A549 (cell line): Measurements from ENCODE around the gene MINDY3. TPM values are rescaled to one million over a fixed set of nuclear protein-coding genes. Genes with fewer than 3 reads are reported as not detected.

Experiments
- ATAC-seq, 2 experiments: fragments of 200-7000 bp in 1 of 2; fragments of >200 bp in 1 of 2; cut with Nextera tagmentation in 1 of 2; cut with Tn5 transposase in 1 of 2; 3 replicates each; pipeline versions ENCODE4 v1.8.0 to v1.9.1; 2018 to 2020; ENCODE audit warnings: mild to moderate bottlenecking in 1 of 2, moderate library complexity in 1 of 2
- CTCF ChIA-PET: fragments of 300-600 bp; sonication (Branson Sonifier 250); formaldehyde crosslinking; extraction: SDS; loops from one replicate; lab custom pipeline; 2021; ENCODE audit warnings: antibody characterized with exemption, inconsistent platforms; lab: Yijun Ruan, JAX
- POLR2A ChIA-PET: fragments of 350-600 bp; formaldehyde crosslinking; extraction: SDS; loops from one replicate; lab custom pipeline; 2021; ENCODE audit warnings: antibody characterized with exemption, inconsistent platforms; lab: Yijun Ruan, JAX
- DNase-seq, 2 experiments: peaks; one replicate each; pipeline versions ENCODE4 v3.0.0 to v3.0.0-alpha.2; 2011 to 2016; ENCODE audit warnings: low read depth in 1 of 2, low spot score in 1 of 2
- FAIRE-seq: peaks from 2 replicates; lab custom pipeline; 2011; peaks lifted over from hg19 to GRCh38; lab: Jason Lieb, UNC
- H3K27ac ChIP-seq, 2 experiments: fragments of >200 bp; sonication (Bioruptor Twin); formaldehyde crosslinking; 3 replicates each; pipeline ENCODE4 v1.5.1; 2016 to 2017
- H3K4me1 ChIP-seq: fragments of >200 bp; sonication (Bioruptor Twin); formaldehyde crosslinking; 3 replicates; pipeline ENCODE4 v1.6.1; 2016
- H3K4me2 ChIP-seq: fragments of >200 bp; sonication (Bioruptor Twin); formaldehyde crosslinking; 3 replicates; pipeline ENCODE4 v1.6.1; 2016
- H3K4me3 ChIP-seq: fragments of >200 bp; sonication (Bioruptor Twin); formaldehyde crosslinking; 3 replicates; pipeline ENCODE4 v1.5.1; 2016
- H3K9me3 ChIP-seq: fragments of >200 bp; sonication (Bioruptor Twin); formaldehyde crosslinking; 3 replicates; pipeline ENCODE4 v1.6.1; 2016
- CEBPB ChIP-seq, 2 experiments: fragments of >200 bp in 1 of 2; sonication (Bioruptor Twin) in 1 of 2; formaldehyde crosslinking in 1 of 2; IDR thresholded peaks; 2 replicates each; pipeline ENCODE4 v1.6.1; 2012 to 2016
- EHF ChIP-seq: fragments of 250-450 bp; sonication (Bioruptor Pico); IDR thresholded peaks from 2 replicates; pipeline ENCODE4 v1.5.0; 2020; ENCODE audit warnings: mild to moderate bottlenecking
- ELK1 ChIP-seq: fragments of 150-350 bp; IDR thresholded peaks from 2 replicates; pipeline ENCODE4 v1.6.1; 2014; ENCODE audit warnings: low read depth, mild to moderate bottlenecking, low read length
- EP300 ChIP-seq, 2 experiments: fragments of >200 bp; sonication (Bioruptor Twin); formaldehyde crosslinking; IDR thresholded peaks; 2 replicates in 1 of 2; 3 replicates in 1 of 2; pipeline ENCODE4 v1.6.1; 2016 to 2017
- ESRRA ChIP-seq: fragments of 150-350 bp; IDR thresholded peaks from 2 replicates; pipeline ENCODE4 v1.6.1; 2014; ENCODE audit warnings: mild to moderate bottlenecking, low read length, borderline replicate concordance
- FOSL2 ChIP-seq, 2 experiments: fragments of 450-650 bp in 1 of 2; fragments of >200 bp in 1 of 2; sonication (Bioruptor Twin) in 1 of 2; formaldehyde crosslinking; IDR thresholded peaks; 2 replicates each; pipeline versions ENCODE4 v1.5.0 to v1.6.1; 2016 to 2020; ENCODE audit warnings: mild to moderate bottlenecking in 1 of 2, moderate library complexity in 1 of 2
- HES2 ChIP-seq: fragments of >200 bp; sonication (Bioruptor Twin); formaldehyde crosslinking; IDR thresholded peaks from 2 replicates; pipeline ENCODE4 v1.6.1; 2016
- HEYL ChIP-seq: fragments of 250-450 bp; sonication (Bioruptor Pico); IDR thresholded peaks from 2 replicates; pipeline ENCODE4 v1.8.0; 2021; ENCODE audit warnings: mild to moderate bottlenecking, moderate library complexity
- HOXA7 ChIP-seq: fragments of 250-450 bp; sonication (Bioruptor Pico); IDR thresholded peaks from 2 replicates; pipeline ENCODE4 v1.5.0; 2020; ENCODE audit warnings: mild to moderate bottlenecking, moderate library complexity
- HOXB13 ChIP-seq: fragments of 250-450 bp; sonication (Bioruptor Pico); IDR thresholded peaks from 2 replicates; pipeline ENCODE4 v1.5.0; 2020; ENCODE audit warnings: low read depth, mild to moderate bottlenecking, moderate library complexity
- JUN ChIP-seq, 2 experiments: fragments of >200 bp; sonication (Bioruptor Twin); formaldehyde crosslinking; IDR thresholded peaks; 2 replicates in 1 of 2; 3 replicates in 1 of 2; pipeline ENCODE4 v1.6.1; 2016 to 2017
- JUNB ChIP-seq: fragments of >200 bp; sonication (Bioruptor Twin); formaldehyde crosslinking; IDR thresholded peaks from 2 replicates; pipeline ENCODE4 v1.6.1; 2016
- KDM1A ChIP-seq: fragments of 200-600 bp; sonication (generic); IDR thresholded peaks from 2 replicates; pipeline ENCODE4 v1.6.1; 2016; ENCODE audit warnings: low read depth, mild to moderate bottlenecking
- MAFK ChIP-seq: fragments of 450-650 bp; IDR thresholded peaks from 2 replicates; pipeline ENCODE4 v1.6.1; 2014; ENCODE audit not compliant: partially characterized antibody
- MAX ChIP-seq: IDR thresholded peaks from 2 replicates; pipeline ENCODE4 v1.6.1; 2012
- MYC ChIP-seq: IDR thresholded peaks from 2 replicates; pipeline ENCODE4 v1.6.1; 2012; ENCODE audit warnings: mild to moderate bottlenecking, inconsistent platforms, low read length, improper control_type of control experiment, borderline replicate concordance
- NFE2L2 ChIP-seq: fragments of 150-350 bp; conservative IDR thresholded peaks from 2 replicates; pipeline ENCODE4 v1.6.1; 2014; ENCODE audit warnings: low read length
- NR3C1 ChIP-seq: fragments of >200 bp; sonication (Bioruptor Twin); formaldehyde crosslinking; IDR thresholded peaks from 3 replicates; pipeline ENCODE4 v1.6.1; 2017
- PHF8 ChIP-seq: fragments of 200-600 bp; sonication (generic); IDR thresholded peaks from 2 replicates; pipeline ENCODE4 v1.6.1; 2016; ENCODE audit warnings: low read depth, mild to moderate bottlenecking, antibody characterized with exemption, moderate library complexity, borderline replicate concordance
- POLR2A ChIP-seq: IDR thresholded peaks from 2 replicates; pipeline ENCODE4 v1.6.1; 2012; ENCODE audit warnings: mild to moderate bottlenecking, low read length
- RCOR1 ChIP-seq: fragments of 150-350 bp; IDR thresholded peaks from 2 replicates; pipeline ENCODE4 v1.6.1; 2014; ENCODE audit warnings: antibody characterized with exemption, low read length, low read depth
- SMC3 ChIP-seq: fragments of >200 bp; sonication (Bioruptor Twin); formaldehyde crosslinking; IDR thresholded peaks from 3 replicates; pipeline ENCODE4 v1.6.1; 2018; ENCODE audit warnings: inconsistent platforms
- SREBF2 ChIP-seq: fragments of 450-650 bp; IDR thresholded peaks from 2 replicates; pipeline ENCODE4 v1.6.1; 2014; ENCODE audit warnings: mild to moderate bottlenecking, moderate library complexity
- TP53 ChIP-seq: fragments of 250-450 bp; sonication (Bioruptor Pico); IDR thresholded peaks from 2 replicates; pipeline ENCODE4 v1.5.0; 2021; ENCODE audit warnings: mild to moderate bottlenecking, moderate library complexity
- USF2 ChIP-seq: fragments of 450-650 bp; IDR thresholded peaks from 2 replicates; pipeline ENCODE4 v1.6.1; 2014; ENCODE audit warnings: antibody characterized with exemption
- ZC3H11A ChIP-seq: fragments of 450-650 bp; IDR thresholded peaks from 2 replicates; pipeline ENCODE4 v1.6.1; 2014; ENCODE audit warnings: antibody characterized with exemption, mild to moderate bottlenecking
- ZSCAN20 ChIP-seq: fragments of 250-450 bp; sonication (Bioruptor Pico); IDR thresholded peaks from 2 replicates; pipeline ENCODE4 v1.8.0; 2022; ENCODE audit warnings: mild to moderate bottlenecking, moderate library complexity
- WGBS: methylation state at CpG from one replicate; pipeline ENCODE4 v1.1.6; 2017; ENCODE audit errors: missing lambda C conversion rate; 5-methylcytosine and 5-hydroxymethylcytosine counted together
- polyA plus RNA-seq, 4 experiments: library from polyadenylated mRNA; depleted of rRNA in 3 of 4; stranded (reverse); fragments of >200 nt; fragmentation: RNase III in 1 of 4; extraction: RNeasy Plus Mini Kit Qiagen cat#74134 plus additional on column Dnase treatment in 1 of 4; gene quantifications; 2 replicates in 3 of 4; 3 replicates in 1 of 4; pipeline ENCODE4 v1.2.3, GENCODE V29; 2011 to 2017
- TF ChIP-seq, protein P1 (sequence below): fragments of >200 bp; sonication (Bioruptor Twin); formaldehyde crosslinking; IDR thresholded peaks from 3 replicates; pipeline ENCODE4 v1.6.1; 2016
- TF ChIP-seq, protein P2 (sequence below): IDR thresholded peaks from 2 replicates; pipeline ENCODE4 v1.6.1; 2012
- TF ChIP-seq, protein P3 (sequence below): fragments of 250-450 bp; sonication (Bioruptor Pico); IDR thresholded peaks from 2 replicates; pipeline ENCODE4 v1.5.0; 2020; ENCODE audit warnings: low read depth, mild to moderate bottlenecking, moderate library complexity

Gene MINDY3
- polyA plus RNA-seq, 2 of the 4 experiments (the other 2 are of a cell fraction), result 14.4 to 25.3 TPM

DNA sequence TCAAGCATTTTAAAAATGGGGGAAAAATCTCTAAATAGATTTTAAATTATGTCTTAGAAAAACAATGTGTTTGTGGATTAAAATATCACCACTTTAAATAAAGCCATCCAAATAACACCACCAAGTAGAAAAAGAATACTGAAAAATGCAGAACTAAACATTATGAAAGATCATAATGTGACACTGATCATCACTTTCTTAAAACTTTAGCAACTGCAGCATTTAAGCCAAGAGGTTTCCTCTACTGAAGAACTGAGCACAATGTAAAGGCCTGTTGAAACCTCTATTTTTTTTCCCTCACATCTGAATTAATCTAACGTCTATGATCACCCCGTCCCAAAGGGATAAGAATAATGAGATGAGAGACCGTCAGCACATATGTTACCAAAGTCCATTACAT is 18.6 kb downstream of the MINDY3 start:
- H3K27ac ChIP-seq, result no peak overlapping the region
- TF ChIP-seq CEBPB (IDR thresholded peaks at IDR 0.05) (no peak), MAX (no peak), EHF (CRISPR knock-in tag) (no peak), EP300 (IDR thresholded peaks at IDR 0.05) (no peak), NFE2L2 (no peak), RCOR1 (no peak), HES2 (no peak), USF2 (no peak), MAFK (no peak), FOSL2 (IDR thresholded peaks at IDR 0.05) (no peak), FOSL2 (CRISPR knock-in tag; IDR thresholded peaks at IDR 0.05) (no peak), HOXA7 (CRISPR knock-in tag) (no peak), MYC (no peak), ESRRA (no peak), ZC3H11A (no peak), SMC3 (no peak), POLR2A (no peak), PHF8 (no peak), ELK1 (no peak)
- TF ChIP-seq, protein P1, sequence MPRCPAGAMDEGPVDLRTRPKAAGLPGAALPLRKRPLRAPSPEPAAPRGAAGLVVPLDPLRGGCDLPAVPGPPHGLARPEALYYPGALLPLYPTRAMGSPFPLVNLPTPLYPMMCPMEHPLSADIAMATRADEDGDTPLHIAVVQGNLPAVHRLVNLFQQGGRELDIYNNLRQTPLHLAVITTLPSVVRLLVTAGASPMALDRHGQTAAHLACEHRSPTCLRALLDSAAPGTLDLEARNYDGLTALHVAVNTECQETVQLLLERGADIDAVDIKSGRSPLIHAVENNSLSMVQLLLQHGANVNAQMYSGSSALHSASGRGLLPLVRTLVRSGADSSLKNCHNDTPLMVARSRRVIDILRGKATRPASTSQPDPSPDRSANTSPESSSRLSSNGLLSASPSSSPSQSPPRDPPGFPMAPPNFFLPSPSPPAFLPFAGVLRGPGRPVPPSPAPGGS, result no peak
- TF ChIP-seq, protein P2, sequence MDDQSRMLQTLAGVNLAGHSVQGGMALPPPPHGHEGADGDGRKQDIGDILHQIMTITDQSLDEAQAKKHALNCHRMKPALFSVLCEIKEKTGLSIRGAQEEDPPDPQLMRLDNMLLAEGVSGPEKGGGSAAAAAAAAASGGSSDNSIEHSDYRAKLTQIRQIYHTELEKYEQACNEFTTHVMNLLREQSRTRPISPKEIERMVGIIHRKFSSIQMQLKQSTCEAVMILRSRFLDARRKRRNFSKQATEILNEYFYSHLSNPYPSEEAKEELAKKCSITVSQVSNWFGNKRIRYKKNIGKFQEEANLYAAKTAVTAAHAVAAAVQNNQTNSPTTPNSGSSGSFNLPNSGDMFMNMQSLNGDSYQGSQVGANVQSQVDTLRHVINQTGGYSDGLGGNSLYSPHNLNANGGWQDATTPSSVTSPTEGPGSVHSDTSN, result no peak
- H3K4me1 ChIP-seq, result no peaks in the 10 kb centered on the region
- WGBS, result 94% methylated on average over 3 of the region's 3 CpGs
- FAIRE-seq (no peak), ATAC-seq (no peak), DNase-seq (no peak)
- no peak overlapping the region for H3K4me2 ChIP-seq
- H3K4me3 ChIP-seq, result no peak overlapping the region
- CTCF ChIA-PET, result no interaction called here
- H3K9me3 ChIP-seq, result no peaks in the 10 kb centered on the region
- POLR2A ChIA-PET, result no interaction called here

GRCh38 chr10:15836807-15837206 is 23.5 kb downstream of the MINDY3 start:
- no peak for TF ChIP-seq KDM1A
- TF ChIP-seq JUN (IDR thresholded peaks at IDR 0.05), result no peak
- no peak for TF ChIP-seq MAFK
- TF ChIP-seq HOXA7 (CRISPR knock-in tag), result no peak
- TF ChIP-seq, protein P3, sequence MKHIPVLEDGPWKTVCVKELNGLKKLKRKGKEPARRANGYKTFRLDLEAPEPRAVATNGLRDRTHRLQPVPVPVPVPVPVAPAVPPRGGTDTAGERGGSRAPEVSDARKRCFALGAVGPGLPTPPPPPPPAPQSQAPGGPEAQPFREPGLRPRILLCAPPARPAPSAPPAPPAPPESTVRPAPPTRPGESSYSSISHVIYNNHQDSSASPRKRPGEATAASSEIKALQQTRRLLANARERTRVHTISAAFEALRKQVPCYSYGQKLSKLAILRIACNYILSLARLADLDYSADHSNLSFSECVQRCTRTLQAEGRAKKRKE (CRISPR knock-in tag), result no peak
- TF ChIP-seq FOSL2 (IDR thresholded peaks at IDR 0.05), result no peak
- no peak for TF ChIP-seq FOSL2 (CRISPR knock-in tag; IDR thresholded peaks at IDR 0.05)
- TF ChIP-seq NR3C1, result no peak
- no peak for TF ChIP-seq JUNB
- no peak for TF ChIP-seq SREBF2
- TF ChIP-seq HEYL (CRISPR knock-in tag), result no peak
- TF ChIP-seq ELK1, result no peak
- no peak for TF ChIP-seq ZSCAN20 (CRISPR knock-in tag)
- TF ChIP-seq TP53 (CRISPR knock-in tag), result no peak
- no peak for TF ChIP-seq HOXB13
- TF ChIP-seq, all 56 proteins: peak for 0
- ATAC-seq (no peak), FAIRE-seq (no peak), DNase-seq (no peak)
- H3K4me2 ChIP-seq, result no peak overlapping the region
- ChIA-PET CTCF (no interaction called here), POLR2A (no interaction called here)
- H3K9me3 ChIP-seq, result no peaks in the 10 kb centered on the region
- H3K4me3 ChIP-seq, result no peak overlapping the region
- WGBS, result 85% methylated on average over 4 of the region's 4 CpGs
- H3K4me1 ChIP-seq, result no peaks in the 10 kb centered on the region
- H3K27ac ChIP-seq, result no peak overlapping the region
